GM18505 (cell line): ENCODE data around the gene TMTC4.
"Not testable (repeated sequence)": the region's sequence is repeated elsewhere in the genome, so short reads cannot be mapped to it uniquely, and the experiment has no call there.

Experiments
- ATAC-seq: cut with Tn5 transposase; IDR thresholded peaks from one replicate; pipeline ENCODE4 v1.9.1; 2021; ENCODE audit not compliant: unreplicated experiment
- POLR2A ChIP-seq: IDR thresholded peaks from 4 replicates; pipeline ENCODE4 v1.6.1; 2011; ENCODE audit warnings: borderline replicate concordance; ENCODE audit not compliant: insufficient read depth, insufficient read length; ENCODE audit errors: extremely low read depth

The TMTC4 gene

GRCh38 chr13:100580045-100580444 is 94.5 kb downstream of the TMTC4 start:
- TF ChIP-seq POLR2A, result no peak
- ATAC-seq, result no peak

- not testable (repeated sequence) for ATAC-seq
Observed at GRCh38 chr13:100577239-100577638, 97.4 kb downstream of the TMTC4 start.

GRCh38 chr13:100573121-100573520 is 101.5 kb downstream of the TMTC4 start:
- ATAC-seq, result peak; percentile 91

GRCh38 chr13:100566543-100566942 is 108.1 kb downstream of the TMTC4 start:
- TF ChIP-seq POLR2A, result no peak
- ATAC-seq, result no peak

More at GRCh38 chr13:100573121-100573520, 101.5 kb downstream of the TMTC4 start:
- no peak for TF ChIP-seq POLR2A

GRCh38 chr13:100565286-100565685 is 109.3 kb downstream of the TMTC4 start:
- TF ChIP-seq POLR2A, result no peak
- ATAC-seq, result no peak

GRCh38 chr13:100564444-100565223 is 110.0 kb downstream of the TMTC4 start:
- TF ChIP-seq POLR2A, result no peak
- no peak for ATAC-seq

GRCh38 chr13:100563779-100564178 is 110.8 kb downstream of the TMTC4 start:
- TF ChIP-seq POLR2A, result no peak
- ATAC-seq, result no peak

- no peak for TF ChIP-seq POLR2A
- ATAC-seq, result no peak
Observed at GRCh38 chr13:100561599-100562204, 112.9 kb downstream of the TMTC4 start.

- no peak for ATAC-seq
- TF ChIP-seq POLR2A, result no peak
Observed at GRCh38 chr13:100561158-100561499, 113.5 kb downstream of the TMTC4 start.

- TF ChIP-seq POLR2A, result no peak
- ATAC-seq, result no peak
Observed at GRCh38 chr13:100560498-100561157, 114.0 kb downstream of the TMTC4 start.

- TF ChIP-seq POLR2A, result no peak
- ATAC-seq, result no peak
Observed at GRCh38 chr13:100559886-100560285, 114.7 kb downstream of the TMTC4 start.
